HUES48 (cell line): ENCODE measurements around the gene CPA2.
"Not testable (repeated sequence)": the region's sequence is repeated elsewhere in the genome, so short reads cannot be mapped to it uniquely, and the experiment has no call there.

Experiments
- H3K27ac ChIP-seq: one replicate; pipeline ENCODE4 v1.7.0; 2013; ENCODE audit warnings: low read depth, low read length, inconsistent platforms
- H3K27me3 ChIP-seq: 2 replicates; pipeline ENCODE4 v1.6.1; 2013; ENCODE audit warnings: mild to moderate bottlenecking, low read length; ENCODE audit not compliant: control insufficient read depth, insufficient read depth
- H3K36me3 ChIP-seq: 2 replicates; pipeline ENCODE4 v1.6.1; 2013; ENCODE audit warnings: low read length; ENCODE audit not compliant: control insufficient read depth, insufficient read depth
- H3K4me1 ChIP-seq: 2 replicates; pipeline ENCODE4 v1.6.1; 2013; ENCODE audit warnings: mild to moderate bottlenecking, low read length; ENCODE audit not compliant: control insufficient read depth, insufficient read depth
- H3K4me3 ChIP-seq: 2 replicates; pipeline ENCODE4 v1.5.1; 2013; ENCODE audit warnings: mild to moderate bottlenecking, low read depth, low read length
- H3K9ac ChIP-seq: 2 replicates; pipeline ENCODE4 v1.6.1; 2013; ENCODE audit warnings: mild to moderate bottlenecking, low read depth, low read length, moderate library complexity
- H3K9me3 ChIP-seq: 2 replicates; pipeline ENCODE4 v1.6.1; 2013; ENCODE audit warnings: low read length; ENCODE audit not compliant: control insufficient read depth, insufficient read depth

Gene CPA2

GRCh38 chr7:130229981-130230380 lies 36.7 kb upstream of the CPA2 start:
- H3K27ac ChIP-seq, H3K27me3 ChIP-seq, H3K36me3 ChIP-seq, H3K4me3 ChIP-seq, H3K9me3 ChIP-seq, H3K9ac ChIP-seq: not testable (repeated sequence)
- peaks cover 14% of the 10 kb centered on the region for H3K4me1 ChIP-seq

- Histone ChIP-seq H3K27ac (no peak overlapping the region), H3K4me1 (peaks cover 14% of the 10 kb centered on the region), H3K4me3 (no peak overlapping the region), H3K36me3 (no peaks in the 10 kb centered on the region), H3K9me3 (no peaks in the 10 kb centered on the region), H3K27me3 (no peaks in the 10 kb centered on the region), H3K9ac (no peak overlapping the region)
These were observed 34.9 kb upstream of the CPA2 start for GRCh38 chr7:130231792-130232191.

GRCh38 chr7:130232209-130232608 lies 34.5 kb upstream of the CPA2 start:
- H3K27me3 ChIP-seq: no peaks in the 10 kb centered on the region
- H3K9ac ChIP-seq: no peak overlapping the region
- peaks cover 14% of the 10 kb centered on the region for H3K4me1 ChIP-seq

DNA sequence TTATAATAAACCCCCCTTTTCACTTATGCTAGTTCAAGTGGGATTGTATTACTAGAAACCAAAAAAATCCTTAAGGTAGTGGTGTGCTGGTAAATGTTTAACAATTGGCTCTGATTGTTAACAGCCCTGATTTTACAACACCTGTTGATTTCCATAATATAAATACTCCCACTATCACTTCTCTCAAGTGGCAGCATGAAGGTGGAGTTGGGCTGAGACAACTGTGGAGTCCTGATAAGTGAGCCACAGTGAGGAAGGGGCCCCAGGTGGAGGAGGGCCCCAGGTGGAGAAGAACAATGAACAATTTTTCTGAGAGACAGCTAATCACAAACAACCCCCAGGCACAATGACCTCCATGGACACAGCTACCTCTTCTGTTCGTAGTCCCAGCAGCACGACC lies 32.6 kb upstream of the CPA2 start:
- Histone ChIP-seq H3K36me3 (no peaks in the 10 kb centered on the region), H3K27ac (no peak overlapping the region), H3K27me3 (no peaks in the 10 kb centered on the region), H3K9me3 (no peaks in the 10 kb centered on the region), H3K9ac (no peak overlapping the region), H3K4me3 (no peak overlapping the region), H3K4me1 (peaks cover under 1% of the 10 kb centered on the region; the same call in 1 of the 2 replicates)

More at GRCh38 chr7:130232209-130232608, 34.5 kb upstream of the CPA2 start:
- Histone ChIP-seq H3K36me3 (no peaks in the 10 kb centered on the region), H3K27ac (no peak overlapping the region), H3K4me3 (no peak overlapping the region), H3K9me3 (no peaks in the 10 kb centered on the region)

GRCh38 chr7:130236361-130236760 lies 30.3 kb upstream of the CPA2 start:
- H3K9ac ChIP-seq, H3K9me3 ChIP-seq, H3K27ac ChIP-seq, H3K36me3 ChIP-seq, H3K4me1 ChIP-seq, H3K4me3 ChIP-seq, H3K27me3 ChIP-seq: not testable (repeated sequence)

DNA sequence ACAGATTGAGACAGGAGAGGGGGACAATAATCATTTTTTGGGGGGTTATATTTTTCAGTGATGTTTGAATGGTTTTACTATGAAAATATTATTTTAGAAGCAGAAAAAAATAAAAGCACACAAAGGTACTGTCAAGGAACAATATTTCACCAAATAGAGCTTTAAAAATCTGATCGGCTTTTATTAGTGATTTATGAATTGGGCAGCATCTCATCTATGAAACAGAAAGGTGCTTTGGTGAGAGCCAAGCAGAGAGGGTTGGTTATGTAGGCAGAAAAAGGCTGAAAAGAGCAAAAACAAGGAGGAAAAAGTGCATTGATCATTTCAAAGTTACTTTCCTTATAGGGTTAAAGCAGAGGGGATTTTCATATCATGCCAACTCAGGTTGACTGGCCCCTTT lies 26.4 kb upstream of the CPA2 start:
- no peaks in the 10 kb centered on the region for H3K36me3 ChIP-seq
- no peaks in the 10 kb centered on the region for H3K4me1 ChIP-seq
- no peak overlapping the region for H3K27ac ChIP-seq
- H3K27me3 ChIP-seq: no peaks in the 10 kb centered on the region
- no peak overlapping the region for H3K4me3 ChIP-seq
- H3K9ac ChIP-seq: no peak overlapping the region
- H3K9me3 ChIP-seq: no peaks in the 10 kb centered on the region

GRCh38 chr7:130242198-130243014 lies 24.3 kb upstream of the CPA2 start:
- Histone ChIP-seq H3K9ac (no peak overlapping the region), H3K27ac (no peak overlapping the region), H3K36me3 (no peaks in the 10 kb centered on the region), H3K27me3 (no peaks in the 10 kb centered on the region), H3K4me3 (no peak overlapping the region), H3K4me1 (no peaks in the 10 kb centered on the region), H3K9me3 (no peaks in the 10 kb centered on the region)

GRCh38 chr7:130243486-130243885 lies 23.2 kb upstream of the CPA2 start:
- H3K9me3 ChIP-seq, H3K27ac ChIP-seq, H3K27me3 ChIP-seq, H3K4me3 ChIP-seq, H3K9ac ChIP-seq, H3K4me1 ChIP-seq, H3K36me3 ChIP-seq: not testable (repeated sequence)

DNA sequence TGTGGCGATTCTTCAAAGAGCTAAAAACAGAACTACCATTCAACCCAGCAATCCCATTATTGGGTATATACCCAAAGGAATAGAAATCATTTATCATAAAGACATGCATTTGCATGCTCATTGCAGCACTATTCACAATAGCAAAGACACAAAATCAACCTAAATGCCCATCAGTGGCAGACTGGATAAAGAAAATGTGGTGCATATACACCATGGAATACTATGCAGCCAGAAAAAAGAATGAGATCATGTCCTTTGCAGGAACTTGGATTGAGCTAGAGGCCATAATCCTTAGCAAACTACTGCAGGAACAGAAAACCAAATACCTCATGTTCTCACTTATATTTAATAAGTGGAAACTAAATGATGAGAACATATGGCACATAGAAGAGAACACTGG lies 20.2 kb upstream of the CPA2 start:
- H3K9ac ChIP-seq, H3K36me3 ChIP-seq, H3K4me1 ChIP-seq, H3K9me3 ChIP-seq, H3K27me3 ChIP-seq, H3K4me3 ChIP-seq, H3K27ac ChIP-seq: not testable (repeated sequence)

DNA sequence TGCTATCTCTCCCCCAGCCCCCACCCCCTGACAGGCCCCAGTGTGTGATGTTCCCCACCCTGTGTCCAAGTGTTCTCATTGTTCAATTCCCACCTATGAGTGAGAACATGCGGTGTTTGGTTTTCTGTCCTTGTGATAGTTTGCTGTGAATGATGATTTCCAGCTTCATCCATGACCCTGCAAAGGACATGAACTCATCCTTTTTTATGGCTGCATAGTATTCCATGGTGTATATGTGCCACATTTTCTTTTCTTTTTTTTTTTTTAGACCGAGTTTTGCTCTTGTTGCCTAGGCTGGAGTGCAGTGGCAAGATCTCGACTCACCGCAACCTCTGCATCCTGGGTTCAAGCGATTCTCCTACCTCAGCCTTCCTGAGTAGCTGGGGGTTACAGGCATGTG lies 17.8 kb upstream of the CPA2 start:
- H3K27ac ChIP-seq, H3K36me3 ChIP-seq, H3K9ac ChIP-seq, H3K4me1 ChIP-seq, H3K27me3 ChIP-seq, H3K4me3 ChIP-seq, H3K9me3 ChIP-seq: not testable (repeated sequence)

GRCh38 chr7:130249626-130250025 lies 17.0 kb upstream of the CPA2 start:
- not testable (repeated sequence) for H3K9ac ChIP-seq, H3K27me3 ChIP-seq, H3K36me3 ChIP-seq, H3K4me3 ChIP-seq, H3K9me3 ChIP-seq, H3K4me1 ChIP-seq, H3K27ac ChIP-seq
